HG02759 (cell line): ENCODE measurements around the gene MICALL2.

Experiments
- ATAC-seq: cut with Tn5 transposase; IDR thresholded peaks from one replicate; pipeline ENCODE4 v1.9.1; 2021; ENCODE audit warnings: mild to moderate bottlenecking, moderate library complexity; ENCODE audit not compliant: unreplicated experiment

The MICALL2 gene

GRCh38 chr7:1434891-1435670 lies 24.2 kb downstream of the MICALL2 start:
- no peak for ATAC-seq

DNA sequence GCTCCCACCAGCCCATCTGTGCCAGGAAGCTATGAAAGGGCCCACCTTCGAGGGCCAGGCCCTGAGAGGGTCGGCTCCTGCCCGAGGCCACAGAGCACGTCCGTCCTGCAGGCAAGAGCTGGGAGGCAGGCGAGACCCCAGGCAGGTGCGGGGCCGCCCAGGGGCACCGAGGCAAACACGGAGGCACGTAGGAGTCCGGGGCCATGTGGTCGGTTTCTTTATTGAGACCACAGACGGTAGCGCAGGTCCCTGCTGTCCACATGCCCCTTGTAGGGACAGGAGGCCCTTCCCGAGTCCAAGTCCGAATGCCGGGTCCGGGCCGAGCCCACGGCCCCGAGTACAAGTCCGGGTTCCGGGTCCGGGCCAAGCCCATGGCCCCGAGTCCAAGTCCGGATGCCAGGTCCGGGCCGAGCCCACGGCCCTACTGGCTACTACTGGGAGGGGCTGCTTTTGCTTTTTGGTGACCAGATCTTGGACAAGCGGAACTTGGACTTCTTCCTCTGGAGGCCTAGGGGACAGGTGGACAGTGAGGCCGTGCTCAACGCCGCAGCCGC lies 25.0 kb downstream of the MICALL2 start:
- no peak for ATAC-seq

DNA sequence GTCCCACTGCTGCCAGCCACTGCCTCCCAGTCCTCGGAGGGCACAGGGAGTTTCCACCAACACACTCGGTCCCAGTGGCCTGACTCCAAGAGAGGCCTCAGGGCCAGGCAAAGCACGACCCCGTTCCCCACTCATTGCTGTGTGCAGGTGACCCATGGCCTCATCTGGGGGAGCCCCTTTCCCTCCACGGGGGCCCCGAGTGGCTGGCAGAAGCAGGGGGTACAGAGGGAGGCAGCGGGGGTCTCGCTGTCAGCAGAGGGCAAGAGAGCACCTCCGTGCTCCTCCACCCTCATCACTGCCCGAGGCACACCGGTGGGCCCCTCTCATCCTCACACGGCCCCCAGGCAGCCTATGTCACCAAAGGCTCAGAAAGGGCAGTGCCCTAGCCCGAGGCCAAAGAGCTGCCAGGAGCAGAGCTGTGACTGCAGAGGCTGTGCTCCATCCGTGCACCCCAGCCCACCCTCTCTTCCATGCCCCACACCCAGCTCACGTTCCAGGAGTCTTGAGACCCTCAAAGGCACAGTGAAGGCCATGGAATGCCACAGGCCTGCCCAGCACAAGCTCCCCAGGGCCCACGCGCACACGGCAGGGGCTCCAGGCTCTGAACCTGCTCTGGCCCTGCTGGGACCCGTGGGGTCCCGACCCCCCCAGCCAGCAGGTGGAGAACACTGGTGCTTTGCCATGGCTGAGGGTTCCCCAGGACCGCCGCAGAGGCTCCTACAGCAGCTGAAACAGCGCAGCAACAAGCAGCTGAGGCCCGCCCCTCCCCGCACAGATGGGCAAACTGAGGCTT lies 25.9 kb downstream of the MICALL2 start:
- no peak for ATAC-seq

GRCh38 chr7:1432411-1433082 lies 26.7 kb downstream of the MICALL2 start:
- ATAC-seq = no peak

GRCh38 chr7:1431634-1432380 lies 27.5 kb downstream of the MICALL2 start:
- no peak for ATAC-seq

GRCh38 chr7:1431226-1431625 lies 28.0 kb downstream of the MICALL2 start:
- ATAC-seq = no peak

GRCh38 chr7:1430056-1430845 lies 29.0 kb downstream of the MICALL2 start:
- ATAC-seq = no peak

DNA sequence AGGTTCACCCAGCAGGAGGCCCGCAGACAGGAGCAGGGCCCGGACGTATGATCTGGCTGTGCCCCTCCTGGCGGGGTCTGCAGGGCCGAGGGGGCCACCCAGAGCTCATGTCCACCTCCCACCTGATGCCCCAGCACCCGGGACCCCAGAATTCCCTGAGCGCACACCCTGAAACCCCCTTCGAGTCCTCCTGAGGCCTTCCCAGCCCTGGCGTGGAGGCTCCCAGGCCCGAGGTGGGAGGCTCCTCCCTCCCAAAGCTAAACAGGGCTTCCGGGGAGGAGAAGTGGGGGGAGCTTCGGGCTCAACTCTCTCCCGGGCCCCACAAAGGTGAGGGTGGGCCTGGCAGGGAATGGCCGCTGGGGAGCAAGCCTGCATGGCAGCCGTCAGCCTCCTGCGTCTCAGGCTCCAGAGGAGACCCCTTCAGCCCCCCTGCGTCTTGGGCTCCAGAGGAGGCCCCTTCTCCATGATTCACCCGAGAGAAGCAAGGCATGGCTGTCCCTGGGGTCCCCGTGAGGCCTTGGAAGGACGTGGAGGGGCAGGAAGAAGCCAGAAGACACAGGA lies 30.2 kb downstream of the MICALL2 start:
- ATAC-seq = no peak

DNA sequence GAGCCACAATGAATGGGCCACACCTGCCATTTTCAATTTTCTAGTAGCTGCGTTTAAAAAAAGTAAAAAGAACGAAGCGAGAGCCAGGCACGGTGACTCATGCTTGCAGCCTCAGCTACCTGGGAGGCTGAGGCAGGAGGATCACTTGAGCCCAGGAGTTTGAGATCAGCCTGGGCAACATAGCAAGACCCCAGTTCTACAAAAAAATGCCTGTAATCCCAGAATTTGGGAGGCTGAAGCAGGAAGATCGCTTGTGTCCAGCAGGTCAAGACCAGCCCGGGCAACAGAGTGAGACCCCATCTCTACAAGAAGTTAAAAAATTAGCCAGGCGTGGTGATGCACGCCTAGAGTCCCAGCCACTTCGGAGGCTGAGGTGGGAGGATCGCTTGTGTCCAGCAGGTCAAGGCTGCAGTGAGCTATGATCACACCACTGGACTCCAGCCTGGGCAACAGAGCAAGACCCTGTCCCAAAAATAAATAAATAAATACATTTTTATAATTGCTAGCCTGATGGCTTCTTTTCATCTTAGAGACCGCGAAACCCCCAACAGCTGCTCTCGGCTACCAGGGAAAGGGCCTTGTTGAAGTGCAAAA lies 32.1 kb downstream of the MICALL2 start:
- ATAC-seq = no peak

DNA sequence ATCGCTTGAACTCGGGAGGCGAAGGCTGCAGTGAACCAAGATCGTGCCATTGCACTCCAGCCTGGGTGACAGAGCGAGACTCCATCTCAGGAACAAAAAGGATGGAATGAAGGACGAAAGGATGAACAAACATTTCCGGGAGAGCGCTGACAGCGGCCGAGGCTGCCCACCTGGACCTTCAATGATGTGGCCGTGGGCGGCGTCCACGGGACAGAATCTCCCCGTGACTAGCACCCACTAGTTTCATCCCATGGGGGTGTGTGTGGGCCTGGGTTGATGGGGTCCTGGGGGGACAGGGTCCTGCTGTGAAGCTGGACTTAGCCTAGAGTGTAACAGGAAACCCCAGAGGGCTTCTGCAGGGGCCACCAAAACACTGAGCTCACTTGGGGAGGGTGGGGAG lies 32.8 kb downstream of the MICALL2 start:
- no peak for ATAC-seq

DNA sequence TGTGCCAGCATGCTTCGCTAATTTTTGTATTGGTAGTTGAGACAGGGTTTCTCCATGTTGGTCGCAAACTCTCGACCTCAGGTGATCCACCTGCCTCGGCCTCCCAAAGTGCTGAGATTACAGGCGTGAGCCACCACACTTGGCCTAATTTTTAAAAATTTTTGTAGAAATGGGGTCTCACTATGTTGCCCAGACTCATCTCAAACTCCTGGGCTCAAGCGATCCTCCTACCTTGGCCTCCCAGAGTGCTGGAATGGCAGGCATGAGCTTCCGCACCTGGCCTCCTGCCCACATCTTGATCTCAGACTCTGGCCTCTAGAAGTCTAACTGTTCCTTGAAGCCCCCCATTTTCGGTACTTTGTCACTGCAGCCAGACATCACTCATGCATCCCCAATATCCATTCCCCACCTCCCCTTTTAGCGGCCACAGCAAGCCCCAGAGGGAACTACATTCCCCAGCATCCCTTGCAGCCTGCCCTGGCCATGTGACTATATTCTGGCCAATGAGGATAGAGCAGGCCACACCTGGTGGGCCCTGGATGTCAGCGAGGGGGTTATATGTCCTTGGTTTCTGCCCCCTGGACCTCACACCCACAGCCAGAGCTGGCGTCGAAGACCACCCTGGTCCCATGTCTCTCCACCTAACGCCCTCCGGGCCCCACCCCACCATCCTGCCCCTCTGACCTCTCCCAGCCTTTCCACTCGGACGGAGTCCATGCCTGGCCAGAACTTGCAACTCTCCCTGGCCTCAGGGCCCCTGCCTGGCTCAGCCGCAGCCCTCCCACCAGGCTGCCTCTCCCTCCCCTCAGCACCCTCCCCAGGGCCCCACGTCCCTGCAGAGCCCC lies 33.8 kb downstream of the MICALL2 start:
- no peak for ATAC-seq

GRCh38 chr7:1424041-1424440 lies 35.2 kb downstream of the MICALL2 start:
- no peak for ATAC-seq

DNA sequence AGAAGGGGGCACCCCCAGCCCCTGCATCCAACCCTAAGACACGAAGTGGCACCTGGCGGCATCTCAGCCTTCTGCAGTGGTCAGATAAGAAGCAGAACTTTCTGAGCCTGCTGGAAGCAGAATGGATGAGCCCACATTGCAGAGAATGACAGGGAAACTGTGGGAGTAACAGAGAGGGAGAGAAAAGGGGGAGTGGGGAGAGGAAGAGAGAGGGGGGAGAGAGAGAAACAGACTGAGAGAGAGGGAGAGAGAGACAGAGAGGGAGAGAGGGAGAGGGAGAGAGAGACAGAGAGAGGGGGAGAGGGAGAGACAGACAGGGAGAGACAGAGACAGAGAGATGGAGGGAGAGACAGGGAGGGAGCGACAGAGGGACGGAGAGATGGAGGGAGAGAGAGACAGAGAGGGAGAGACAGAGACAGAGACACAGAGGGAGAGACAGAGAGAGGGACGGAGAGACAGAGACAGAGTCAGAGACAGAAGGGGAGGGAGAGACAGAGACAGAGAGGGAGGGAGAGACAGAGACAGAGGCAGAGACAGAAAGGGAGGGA lies 35.9 kb downstream of the MICALL2 start:
- no peak for ATAC-seq

DNA sequence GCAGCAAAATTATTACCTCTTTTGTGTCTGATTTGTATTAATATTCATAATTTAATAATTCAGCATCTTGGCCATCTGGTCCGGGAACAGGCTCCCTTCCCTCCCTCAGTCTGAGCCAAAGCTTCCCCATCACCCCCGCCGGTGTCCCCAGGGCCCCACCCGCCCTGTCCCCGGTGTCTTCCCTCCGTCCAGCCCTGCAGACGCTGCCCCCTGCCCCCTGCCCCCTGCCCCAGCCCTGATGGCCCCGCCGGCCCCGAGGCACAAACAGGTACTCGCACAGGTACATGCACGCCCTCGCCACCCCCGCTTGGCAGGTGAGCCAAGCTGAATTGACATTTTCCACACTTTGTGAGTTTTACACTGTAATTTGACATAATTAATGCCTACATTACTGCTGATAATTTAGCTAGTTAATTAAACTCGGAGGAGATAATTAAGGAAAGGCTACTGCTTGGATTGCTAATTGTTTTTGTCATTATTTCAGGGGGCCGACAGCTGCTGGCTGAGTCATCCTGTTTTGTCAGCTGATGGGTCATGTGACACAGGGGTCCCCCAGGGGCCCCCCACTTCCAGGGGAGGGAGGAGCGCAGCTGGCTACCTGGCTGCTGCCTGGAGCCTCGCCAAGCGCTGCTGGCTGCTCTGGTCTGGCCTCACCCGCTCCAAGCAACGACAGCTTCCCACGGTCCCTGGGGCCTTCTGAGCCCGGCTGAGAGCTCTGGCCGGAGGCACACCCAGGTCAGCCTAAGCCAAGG lies 36.6 kb downstream of the MICALL2 start:
- no peak for ATAC-seq

- ATAC-seq = no peak
Measured at GRCh38 chr7:1421946-1422345, 37.3 kb downstream of the MICALL2 start.

GRCh38 chr7:1421020-1421790 lies 38.1 kb downstream of the MICALL2 start:
- no peak for ATAC-seq

GRCh38 chr7:1419688-1420087 lies 39.6 kb downstream of the MICALL2 start:
- ATAC-seq = no peak
